CD4-positive, alpha-beta T cell treated with Interleukin-1 beta for 1 hour (primary cell): ENCODE results near the gene CTNNA2.

ENCODE experiments used
- DNase-seq, 2 donors: peaks; one replicate each; pipeline ENCODE4 v3.0.0-alpha.2; 2020 to 2022

CTNNA2 gene

GRCh38 chr2:80519699-80520291 is 1006.9 kb downstream of the CTNNA2 start:
- no peak for DNase-seq

GRCh38 chr2:80525152-80525551 is 1012.3 kb downstream of the CTNNA2 start:
- no peak for DNase-seq

DNA sequence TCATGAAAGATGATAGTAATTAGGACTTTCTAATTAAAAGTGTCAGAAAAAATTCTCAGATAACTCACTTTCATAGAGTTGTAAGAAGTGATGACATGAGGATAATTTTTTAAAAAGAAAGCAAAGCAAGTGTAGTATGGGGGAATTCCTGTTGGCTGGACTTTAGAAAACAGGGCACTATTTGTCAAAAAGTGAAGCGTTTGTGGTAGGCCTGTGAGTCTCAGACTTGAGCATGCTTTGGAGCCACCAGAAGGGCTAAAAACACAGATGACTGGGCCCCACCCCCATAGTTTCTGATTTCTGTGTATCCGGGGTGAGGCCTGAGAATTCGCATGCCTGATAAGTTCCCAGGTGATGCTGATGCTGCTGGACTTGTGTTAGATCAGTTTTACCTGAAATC is 1014.3 kb downstream of the CTNNA2 start:
- no peak for DNase-seq

DNA sequence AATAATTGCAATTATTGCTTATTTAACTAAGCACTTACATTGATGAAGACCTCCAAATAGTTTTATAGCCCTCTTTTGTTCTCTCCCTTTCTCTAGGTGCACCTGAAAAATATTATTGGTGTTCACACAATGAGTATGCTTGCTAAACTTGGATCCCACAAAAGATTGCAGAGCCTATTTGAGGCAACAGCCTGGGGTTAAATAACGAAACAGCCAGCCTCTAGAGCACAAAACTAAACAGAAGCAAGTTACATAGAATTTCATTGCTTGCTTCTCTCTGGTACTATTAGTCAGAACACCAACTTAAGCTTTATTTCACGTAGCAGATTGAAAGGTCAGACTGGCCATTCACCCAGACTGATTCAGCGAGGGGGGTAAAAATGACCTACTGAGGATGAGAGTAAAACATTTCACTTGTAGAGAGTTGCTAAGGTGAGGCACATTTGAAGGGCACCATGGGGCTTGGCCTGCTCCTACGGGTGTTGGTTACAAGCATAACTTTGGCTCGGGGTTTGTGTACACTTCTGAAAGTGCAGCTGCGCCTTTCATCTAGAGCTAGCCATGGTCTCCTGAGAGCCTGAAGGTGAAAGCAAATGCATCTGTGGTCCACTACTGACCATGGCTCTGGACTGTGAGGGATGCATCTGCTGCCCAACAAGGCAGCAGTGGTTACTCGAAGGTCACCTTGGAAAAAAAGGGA is 1016.8 kb downstream of the CTNNA2 start:
- DNase-seq, result no peak

DNA sequence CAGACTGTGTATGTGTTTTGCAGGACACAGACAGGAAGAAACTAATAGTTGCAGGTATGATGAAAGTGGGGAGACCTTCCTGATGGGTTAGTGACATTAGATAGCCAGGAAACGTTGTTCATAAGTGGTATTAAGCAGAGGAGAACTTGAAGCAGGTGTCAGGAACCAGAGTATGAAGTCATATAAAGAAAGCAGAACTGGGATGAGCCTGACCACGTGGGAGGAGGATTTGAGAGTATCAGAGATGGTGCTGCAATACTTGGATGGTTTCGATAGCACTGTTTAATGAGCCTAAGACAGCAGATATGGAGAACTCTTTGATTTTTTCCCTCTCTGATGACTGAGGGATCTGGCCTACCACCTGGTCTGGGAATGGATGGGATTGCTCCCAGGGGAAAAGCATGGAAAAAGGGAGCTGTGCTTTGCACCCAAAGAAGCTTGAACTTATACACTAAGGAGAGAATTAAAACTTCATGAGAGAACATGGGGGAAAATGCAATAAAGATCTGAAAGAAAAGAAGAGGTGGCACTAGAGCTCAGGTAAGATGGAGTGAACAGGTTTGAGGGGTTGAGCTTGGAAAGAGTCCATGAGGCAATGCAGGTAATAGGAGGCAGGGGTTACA is 1017.7 kb downstream of the CTNNA2 start:
- DNase-seq, result no peak

DNA sequence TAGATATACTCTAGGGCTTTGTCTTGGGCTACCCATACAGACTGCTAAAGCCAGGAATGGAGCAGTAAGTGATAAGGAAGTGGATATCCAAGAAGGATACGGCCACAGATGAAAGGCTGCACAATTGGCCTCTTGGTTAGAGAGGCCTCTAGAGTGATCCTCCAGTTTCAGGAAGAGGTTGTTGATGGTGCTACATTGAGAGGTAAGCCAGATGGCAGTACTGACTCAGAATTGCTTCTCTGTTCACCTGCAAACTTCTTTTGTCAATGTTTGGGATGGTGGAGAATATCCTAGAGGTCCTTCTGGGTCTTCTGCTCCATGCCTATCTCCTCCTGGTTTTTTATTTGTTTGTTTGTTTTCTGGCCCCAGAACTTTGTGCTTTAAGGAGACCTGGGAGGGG is 1018.5 kb downstream of the CTNNA2 start:
- no peak for DNase-seq

GRCh38 chr2:80545420-80546210 is 1032.8 kb downstream of the CTNNA2 start:
- no peak for DNase-seq

- no peak for DNase-seq
Observed at GRCh38 chr2:80546766-80547165, 1033.9 kb downstream of the CTNNA2 start.

DNA sequence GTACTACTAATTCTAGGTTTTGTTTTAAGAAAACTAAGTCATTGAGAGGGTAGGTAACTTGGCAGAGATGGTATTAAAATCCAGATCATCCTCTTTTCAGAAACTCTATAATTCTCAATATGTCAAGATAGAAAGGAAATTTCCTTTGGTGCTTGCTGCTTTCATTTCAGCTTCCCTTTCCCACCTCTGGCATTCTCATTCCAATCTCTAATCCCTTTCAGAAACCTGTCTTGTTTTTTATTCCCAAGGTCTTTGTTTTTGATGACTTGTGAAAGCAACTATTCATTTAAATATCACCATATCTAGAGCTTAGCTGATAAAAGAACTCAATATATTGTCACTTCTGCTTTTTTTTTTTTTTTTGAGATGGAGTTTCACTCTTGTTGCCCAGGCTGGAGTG is 1034.5 kb downstream of the CTNNA2 start:
- no peak for DNase-seq

- DNase-seq, result no peak
Observed at GRCh38 chr2:80548469-80548868, 1035.6 kb downstream of the CTNNA2 start.

DNA sequence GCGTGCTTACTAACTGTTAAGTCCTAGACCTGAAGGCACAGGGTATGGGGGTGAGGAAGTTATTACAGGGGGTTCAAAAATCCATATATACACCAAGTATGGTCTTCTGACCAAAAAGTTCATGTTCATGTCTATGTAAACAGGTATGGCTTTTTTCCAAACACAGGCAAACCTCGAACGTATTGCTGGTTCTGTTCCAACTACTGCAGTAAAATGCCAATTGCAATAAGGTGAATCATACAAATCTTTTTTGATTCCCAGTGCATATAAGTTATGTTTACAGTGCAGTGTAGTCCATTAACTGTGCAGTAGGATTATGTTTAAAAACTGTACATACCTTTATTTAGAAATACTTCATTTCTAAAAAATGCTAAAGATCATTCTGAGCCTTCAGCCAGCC is 1037.0 kb downstream of the CTNNA2 start:
- DNase-seq, result no peak

DNA sequence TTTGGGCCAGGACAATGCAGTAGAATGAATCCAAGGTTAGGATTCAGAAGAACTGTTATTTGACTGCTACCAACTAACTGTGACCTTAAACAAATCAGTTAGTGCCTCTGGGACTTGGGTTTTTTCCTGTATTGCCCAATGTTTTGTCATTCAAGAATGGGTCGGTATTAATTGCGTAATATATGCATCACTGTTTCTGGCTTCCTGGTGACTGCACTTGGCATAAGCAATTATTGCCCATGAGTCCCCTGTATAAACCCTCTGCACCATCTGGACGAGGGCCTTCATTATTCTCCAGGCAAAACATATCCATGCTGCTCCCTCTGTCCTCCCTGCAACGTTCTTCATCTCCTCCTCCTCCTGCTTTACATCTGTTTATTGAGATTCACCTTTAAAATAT is 1047.5 kb downstream of the CTNNA2 start:
- no peak for DNase-seq

DNA sequence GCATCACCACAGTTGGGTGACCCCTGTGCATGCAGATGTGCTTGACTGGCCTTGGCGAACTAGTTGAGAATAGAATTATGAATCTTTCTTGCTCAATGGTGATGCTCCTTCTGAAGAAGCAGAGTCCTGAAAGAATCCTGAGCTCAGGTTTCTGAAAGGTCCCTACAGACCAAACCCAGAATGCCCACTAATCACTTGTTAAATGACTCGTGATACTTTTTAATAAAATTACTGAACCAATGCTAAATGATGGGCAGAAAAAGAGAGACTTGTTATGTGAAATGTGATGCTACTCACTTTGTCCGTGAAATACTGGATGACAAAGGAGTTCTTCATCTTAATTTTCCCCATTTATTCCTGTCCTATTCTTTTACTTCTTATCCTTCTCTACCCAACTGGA is 1055.2 kb downstream of the CTNNA2 start:
- DNase-seq, result no peak

- no peak for DNase-seq
Observed at GRCh38 chr2:80573167-80573566, 1060.3 kb downstream of the CTNNA2 start.

- DNase-seq, result no peak
Observed at GRCh38 chr2:80573950-80574349, 1061.1 kb downstream of the CTNNA2 start.

DNA sequence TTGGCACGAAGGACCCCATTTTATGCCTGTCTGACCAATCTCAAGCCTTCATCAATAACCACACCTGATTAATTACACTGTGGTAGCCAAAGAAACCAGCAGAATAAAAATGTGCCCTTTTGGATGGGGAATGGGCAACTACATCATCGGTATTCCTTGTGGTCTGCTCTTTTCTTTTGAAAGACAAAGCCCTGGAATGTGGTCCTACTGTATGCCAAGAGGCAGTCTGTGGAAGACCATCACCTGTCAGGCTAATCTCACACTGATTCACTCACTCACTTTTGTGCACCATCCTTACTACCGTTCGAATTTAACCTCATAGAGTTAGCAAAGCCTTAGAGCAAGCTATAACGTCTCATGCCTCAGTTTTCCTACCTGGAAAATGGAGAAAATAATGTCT is 1066.9 kb downstream of the CTNNA2 start:
- no peak for DNase-seq

- no peak for DNase-seq
Observed at GRCh38 chr2:80591233-80591632, 1078.4 kb downstream of the CTNNA2 start.

DNA sequence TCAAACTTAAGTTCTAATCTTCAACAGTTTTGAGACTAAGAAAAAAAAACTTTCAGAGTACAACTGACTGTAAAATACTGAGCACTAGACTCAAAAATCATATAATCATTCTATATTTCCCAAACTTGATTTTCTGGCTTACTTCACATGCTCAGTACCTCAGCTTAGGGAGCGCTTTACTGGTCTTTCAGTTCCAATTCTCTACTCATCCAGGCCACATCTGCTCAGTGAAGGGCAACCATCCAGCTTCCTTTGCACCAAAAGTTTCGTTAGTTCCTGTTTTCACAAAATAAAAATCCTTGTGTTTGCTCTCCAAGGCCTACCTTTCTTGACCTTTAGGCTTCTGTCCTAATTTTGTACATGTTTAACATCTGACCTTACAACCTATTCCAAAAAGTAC is 1079.3 kb downstream of the CTNNA2 start:
- DNase-seq, result no peak

GRCh38 chr2:80610108-80610507 is 1097.3 kb downstream of the CTNNA2 start:
- DNase-seq, result no peak

GRCh38 chr2:80621656-80622055 is 1108.8 kb downstream of the CTNNA2 start:
- no peak for DNase-seq

- DNase-seq, result no peak
Observed at GRCh38 chr2:80624062-80624461, 1111.2 kb downstream of the CTNNA2 start.

- DNase-seq, result no peak
Observed at GRCh38 chr2:80634590-80634989, 1121.7 kb downstream of the CTNNA2 start.

DNA sequence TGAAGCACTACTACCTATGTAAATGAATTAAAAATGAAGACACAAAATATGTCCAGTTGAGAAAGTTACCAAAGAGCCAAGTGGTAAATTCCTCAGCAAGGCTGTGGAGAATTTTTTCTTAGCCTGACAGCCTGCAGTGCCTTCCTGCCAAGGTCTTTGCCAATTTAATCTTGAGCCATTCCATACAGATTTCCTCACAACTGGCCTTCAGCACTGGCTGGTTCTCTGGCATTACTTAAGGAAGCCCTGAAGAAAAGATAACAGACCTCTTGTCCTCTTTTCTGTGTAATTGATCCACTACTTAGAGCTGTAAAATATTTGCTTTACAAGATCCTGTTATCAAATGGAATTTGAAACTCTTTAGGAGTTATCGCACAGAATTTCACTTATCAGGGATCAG is 1125.9 kb downstream of the CTNNA2 start:
- no peak for DNase-seq

GRCh38 chr2:80642465-80642864 is 1129.6 kb downstream of the CTNNA2 start:
- no peak for DNase-seq
